ENCODE data around the gene CD300LB. TPM values are rescaled to one million over a fixed set of nuclear protein-coding genes. Genes with fewer than 3 reads are reported as not detected.

CD300LB gene
- polyA plus RNA-seq, 2 of the 4 experiments (the other 2 are of a cell fraction), result not detected

GRCh38 chr17:74526681-74527080 is 4.6 kb downstream of the CD300LB start:
- ATAC-seq (no peak), FAIRE-seq (no peak), DNase-seq (ENCODE audit: low read depth in 1 of 2, low spot score in 1 of 2) (no peak)
- CTCF ChIA-PET, result interaction anchor here (0.6 to 3.1 kb wide), 10 partner anchors 11 to 277 kb away, joined by 3 to 17 read pairs (median 4); partner anchors contain the start of genes CD300H, CD300LD and GPR142
- TF ChIP-seq RARB (CRISPR knock-in tag; IDR thresholded peaks at IDR 0.05) (no peak), KDM1A (IDR thresholded peaks at IDR 0.05; ENCODE audit: low read depth) (no peak), HES2 (IDR thresholded peaks at IDR 0.05) (no peak), ZC3H11A (IDR thresholded peaks at IDR 0.05) (no peak), HOXB5 (CRISPR knock-in tag; IDR thresholded peaks at IDR 0.05) (no peak)
- Histone ChIP-seq H3K4me1 (no peaks in the 10 kb centered on the region), H3K9me3 (no peaks in the 10 kb centered on the region), H3K4me3 (no peak overlapping the region), H3K27ac (no peak overlapping the region), H3K4me2 (no peak overlapping the region)
- whole genome bisulfite sequencing (ENCODE audit: missing lambda C conversion rate), result 15% methylated on average over 3 of the region's 3 CpGs
- POLR2A ChIA-PET, result no interaction called here

- DNase-seq (ENCODE audit: low read depth in 1 of 2, low spot score in 1 of 2) (no peak), ATAC-seq (no peak), FAIRE-seq (no peak)
- ChIA-PET CTCF (interaction anchor here (0.5 to 3.0 kb wide), 8 partner anchors 9 to 277 kb away, joined by 3 to 9 read pairs (median 8); partner anchors contain the start of gene CD300H), POLR2A (no interaction called here)
- TF ChIP-seq FOXS1 (CRISPR knock-in tag; IDR thresholded peaks at IDR 0.05) (no peak), HEYL (CRISPR knock-in tag; IDR thresholded peaks at IDR 0.05) (no peak), RFX5 (IDR thresholded peaks at IDR 0.05) (no peak), MAZ (IDR thresholded peaks at IDR 0.05; ENCODE audit: borderline replicate concordance, low read depth, low read length) (no peak), NPAS2 (CRISPR knock-in tag; IDR thresholded peaks at IDR 0.05; ENCODE audit: borderline replicate concordance) (no peak), EP300 (IDR thresholded peaks at IDR 0.05) (no peak)
- no peak overlapping the region for H3K4me2 ChIP-seq
- no peaks in the 10 kb centered on the region for H3K4me1 ChIP-seq
- H3K4me3 ChIP-seq, result no peak overlapping the region
- H3K9me3 ChIP-seq, result no peaks in the 10 kb centered on the region
- WGBS (ENCODE audit: missing lambda C conversion rate), result 44% methylated on average over 14 of the region's 14 CpGs
- H3K27ac ChIP-seq, result no peak overlapping the region
These were observed 5.4 kb downstream of the CD300LB start for GRCh38 chr17:74525781-74526288.

- no peak overlapping the region for H3K4me3 ChIP-seq
- H3K9me3 ChIP-seq, result no peaks in the 10 kb centered on the region
- 18% methylated on average over 1 of the region's 1 CpG for WGBS (ENCODE audit: missing lambda C conversion rate)
- no peaks in the 10 kb centered on the region for H3K4me1 ChIP-seq
- no peak overlapping the region for H3K4me2 ChIP-seq
- TF ChIP-seq ATOH8 (CRISPR knock-in tag; IDR thresholded peaks at IDR 0.05; ENCODE audit: low read depth), result no peak
- no peak for TF ChIP-seq MAFK (IDR thresholded peaks at IDR 0.05; ENCODE audit: partially characterized antibody)
- TF ChIP-seq CBX8 (IDR thresholded peaks at IDR 0.05), result no peak
- no peak for TF ChIP-seq NFE2L2 (conservative IDR thresholded peaks at IDR 0.05; ENCODE audit: low read length)
- TF ChIP-seq RCOR1 (IDR thresholded peaks at IDR 0.05; ENCODE audit: low read depth, low read length), result no peak
- TF ChIP-seq TP53 (CRISPR knock-in tag; IDR thresholded peaks at IDR 0.05), result no peak
- CTCF ChIA-PET, result interaction anchor here (0.5 to 3.0 kb wide), 8 partner anchors 9 to 313 kb away, joined by 3 to 9 read pairs (median 8); partner anchors contain the start of gene CD300H
- ATAC-seq (no peak), FAIRE-seq (no peak), DNase-seq (ENCODE audit: low read depth in 1 of 2, low spot score in 1 of 2) (no peak)
- POLR2A ChIA-PET, result no interaction called here
- H3K27ac ChIP-seq, result no peak overlapping the region
These were observed 5.9 kb downstream of the CD300LB start for GRCh38 chr17:74525465-74525725.

- Histone ChIP-seq H3K4me2 (no peak overlapping the region), H3K4me1 (no peaks in the 10 kb centered on the region), H3K4me3 (no peak overlapping the region), H3K9me3 (no peaks in the 10 kb centered on the region), H3K27ac (no peak overlapping the region)
- DNase-seq (ENCODE audit: low read depth in 1 of 2, low spot score in 1 of 2), result no peak
- WGBS (ENCODE audit: missing lambda C conversion rate), result 34% methylated on average over 11 of the region's 11 CpGs
- no peak for ATAC-seq
- ChIA-PET POLR2A (no interaction called here), CTCF (interaction anchor here (0.5 to 3.0 kb wide), 6 partner anchors 15 to 313 kb away, joined by 3 to 8 read pairs (median 6); partner anchors contain the start of gene CD300H)
- no peak for FAIRE-seq
- TF ChIP-seq ZFP36 (IDR thresholded peaks at IDR 0.05; ENCODE audit: borderline replicate concordance, partially characterized antibody) (no peak), HOXB5 (CRISPR knock-in tag; IDR thresholded peaks at IDR 0.05) (no peak), CTCF (IDR thresholded peaks at IDR 0.05) (no peak), CEBPB (IDR thresholded peaks at IDR 0.05) (no peak), RAD21 (conservative IDR thresholded peaks at IDR 0.05 in 1 of 2, IDR thresholded peaks at IDR 0.05 in 1 of 2) (no peak), FOXS1 (CRISPR knock-in tag; IDR thresholded peaks at IDR 0.05) (no peak), BCL3 (IDR thresholded peaks at IDR 0.05) (no peak), EHMT2 (IDR thresholded peaks at IDR 0.05; ENCODE audit: low read depth) (no peak), ZC3H11A (IDR thresholded peaks at IDR 0.05) (no peak), USF2 (IDR thresholded peaks at IDR 0.05) (no peak), CBX8 (IDR thresholded peaks at IDR 0.05) (no peak), HES2 (IDR thresholded peaks at IDR 0.05) (no peak), HDAC2 (IDR thresholded peaks at IDR 0.05) (no peak)
These were observed 6.4 kb downstream of the CD300LB start for GRCh38 chr17:74524653-74525464.

Data from A549 (cell line).